Skeletal muscle cell (primary cell): Measurements from ENCODE around the gene CLTCL1.
"Not testable (repeated sequence)": the region's sequence is repeated elsewhere in the genome, so short reads cannot be mapped to it uniquely, and the experiment has no call there.

Source experiments
- DNase-seq: peaks from one replicate; pipeline ENCODE4 v3.0.0-alpha.2; 2010; ENCODE audit warnings: low read depth
- H3K4me3 ChIP-seq: 2 replicates; pipeline ENCODE4 v1.5.1; 2011; ENCODE audit warnings: low read depth, mild to moderate bottlenecking, control low read depth, low read length, moderate library complexity

The CLTCL1 gene

GRCh38 chr22:19292458-19293230 is 1.1 kb upstream of the CLTCL1 start:
- peak; percentile 74 for DNase-seq

GRCh38 chr22:19291218-19291579 is 320 bp downstream of the CLTCL1 start:
- DNase-seq, result no peak

More at GRCh38 chr22:19292458-19293230, 1.1 kb upstream of the CLTCL1 start:
- H3K4me3 ChIP-seq, result peak overlapping the region; percentile 69

GRCh38 chr22:19290400-19291217 is 910 bp downstream of the CLTCL1 start:
- peak overlapping the region; percentile 83 for H3K4me3 ChIP-seq
- no peak for DNase-seq

More at GRCh38 chr22:19291218-19291579, 320 bp downstream of the CLTCL1 start:
- peak overlapping the region; percentile 83 for H3K4me3 ChIP-seq

- H3K4me3 ChIP-seq, result peak overlapping the region; percentile 2
Measured at GRCh38 chr22:19289475-19290161, 1.9 kb downstream of the CLTCL1 start.

GRCh38 chr22:19287889-19288288 is 3.6 kb downstream of the CLTCL1 start:
- DNase-seq, result peak; percentile 65

More at GRCh38 chr22:19289475-19290161, 1.9 kb downstream of the CLTCL1 start:
- DNase-seq, result peak; percentile 64

GRCh38 chr22:19287076-19287707 is 4.3 kb downstream of the CLTCL1 start:
- no peak overlapping the region for H3K4me3 ChIP-seq
- peak; percentile 77 for DNase-seq

More at GRCh38 chr22:19287889-19288288, 3.6 kb downstream of the CLTCL1 start:
- no peak overlapping the region for H3K4me3 ChIP-seq

GRCh38 chr22:19285831-19286230 is 5.7 kb downstream of the CLTCL1 start:
- DNase-seq, result no peak
- no peak overlapping the region for H3K4me3 ChIP-seq

GRCh38 chr22:19279143-19279542 is 12.4 kb downstream of the CLTCL1 start:
- not testable (repeated sequence) for H3K4me3 ChIP-seq, DNase-seq

- DNase-seq, result no peak
- no peak overlapping the region for H3K4me3 ChIP-seq
Measured at GRCh38 chr22:19277785-19278184, 13.7 kb downstream of the CLTCL1 start.

GRCh38 chr22:19275919-19276600 is 15.5 kb downstream of the CLTCL1 start:
- no peak for DNase-seq
- no peak overlapping the region for H3K4me3 ChIP-seq

GRCh38 chr22:19275513-19275912 is 16.0 kb downstream of the CLTCL1 start:
- DNase-seq, result no peak
- no peak overlapping the region for H3K4me3 ChIP-seq

GRCh38 chr22:19275104-19275503 is 16.4 kb downstream of the CLTCL1 start:
- no peak overlapping the region for H3K4me3 ChIP-seq
- no peak for DNase-seq

GRCh38 chr22:19271856-19272535 is 19.5 kb downstream of the CLTCL1 start:
- DNase-seq, result no peak
- no peak overlapping the region for H3K4me3 ChIP-seq

- no peak for DNase-seq
- H3K4me3 ChIP-seq, result no peak overlapping the region
Measured at GRCh38 chr22:19271273-19271855, 20.2 kb downstream of the CLTCL1 start.

- H3K4me3 ChIP-seq, result no peak overlapping the region
- DNase-seq, result no peak
Measured at GRCh38 chr22:19270873-19271272, 20.6 kb downstream of the CLTCL1 start.

- no peak for DNase-seq
- no peak overlapping the region for H3K4me3 ChIP-seq
Measured at GRCh38 chr22:19266547-19267086, 24.9 kb downstream of the CLTCL1 start.

GRCh38 chr22:19265779-19266178 is 25.7 kb downstream of the CLTCL1 start:
- DNase-seq, result no peak

GRCh38 chr22:19260804-19261203 is 30.7 kb downstream of the CLTCL1 start:
- no peak for DNase-seq
- no peak overlapping the region for H3K4me3 ChIP-seq

More at GRCh38 chr22:19265779-19266178, 25.7 kb downstream of the CLTCL1 start:
- no peak overlapping the region for H3K4me3 ChIP-seq
